ENCODE results near the gene KCNG2. TPM values are rescaled to one million over a fixed set of nuclear protein-coding genes. Genes with fewer than 3 reads are reported as not detected.

KCNG2 gene
- total and polyA plus RNA-seq, 9 of the 15 experiments (the other 6 are each of a cell fraction or from before 2014, with no cell fraction given), result not detected

DNA sequence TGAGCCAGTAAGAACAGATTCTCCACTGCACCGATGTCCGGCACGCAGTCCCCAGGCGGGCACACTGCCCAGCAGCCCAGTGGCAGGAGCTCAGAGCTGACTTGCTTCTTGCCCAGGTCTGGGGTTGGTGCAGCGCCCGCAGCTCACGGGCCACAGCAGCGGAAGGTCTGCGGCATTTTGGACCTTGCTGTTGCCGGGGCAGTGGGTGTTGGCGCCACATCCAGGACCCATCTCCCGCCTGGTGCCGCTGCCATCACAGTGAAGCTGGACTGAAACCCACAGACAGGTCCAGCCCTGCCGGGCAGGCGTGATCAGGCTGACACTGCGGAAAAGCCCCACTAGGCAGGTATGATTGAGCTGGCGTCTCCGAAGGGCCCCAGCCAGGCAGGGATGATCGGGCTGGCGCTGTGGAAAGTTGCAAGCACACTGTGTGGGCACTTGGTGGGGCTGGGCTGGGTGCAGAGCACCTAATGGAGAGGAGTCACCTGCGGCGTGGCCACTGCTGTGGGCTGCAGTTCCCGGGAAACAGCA is 78.3 kb downstream of the KCNG2 start (continued):
- TF ChIP-seq ZFP36 (IDR thresholded peaks at IDR 0.05; ENCODE audit: low read depth, low read length, partially characterized antibody), result no peak
- no peak for TF ChIP-seq NFIX (CRISPR knock-in tag; IDR thresholded peaks at IDR 0.05; ENCODE audit: low read depth)
- TF ChIP-seq, protein P1, sequence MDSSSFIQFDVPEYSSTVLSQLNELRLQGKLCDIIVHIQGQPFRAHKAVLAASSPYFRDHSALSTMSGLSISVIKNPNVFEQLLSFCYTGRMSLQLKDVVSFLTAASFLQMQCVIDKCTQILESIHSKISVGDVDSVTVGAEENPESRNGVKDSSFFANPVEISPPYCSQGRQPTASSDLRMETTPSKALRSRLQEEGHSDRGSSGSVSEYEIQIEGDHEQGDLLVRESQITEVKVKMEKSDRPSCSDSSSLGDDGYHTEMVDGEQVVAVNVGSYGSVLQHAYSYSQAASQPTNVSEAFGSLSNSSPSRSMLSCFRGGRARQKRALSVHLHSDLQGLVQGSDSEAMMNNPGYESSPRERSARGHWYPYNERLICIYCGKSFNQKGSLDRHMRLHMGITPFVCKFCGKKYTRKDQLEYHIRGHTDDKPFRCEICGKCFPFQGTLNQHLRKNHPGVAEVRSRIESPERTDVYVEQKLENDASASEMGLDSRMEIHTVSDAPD (CRISPR knock-in tag; IDR thresholded peaks at IDR 0.05), result no peak

DNA sequence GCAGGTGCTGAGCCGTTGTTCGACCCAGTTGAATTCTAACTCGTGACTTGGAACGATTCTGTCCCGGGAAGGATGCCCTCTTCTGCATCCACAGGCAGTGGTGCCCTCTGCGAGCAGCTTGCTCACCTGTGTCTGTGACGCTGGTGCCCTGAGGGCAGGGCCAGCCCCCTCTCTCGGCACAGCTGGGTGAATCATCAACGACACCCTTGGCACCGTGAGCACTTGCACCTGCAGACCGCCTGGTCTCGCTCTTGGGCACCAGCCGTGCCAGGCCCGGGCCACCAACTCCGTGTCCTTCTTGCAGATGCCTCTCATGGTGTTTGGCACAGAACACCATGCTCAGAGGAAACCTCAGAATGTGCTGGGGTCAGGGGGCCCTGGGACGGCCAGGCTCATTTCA is 78.8 kb downstream of the KCNG2 start:
- no peak for ATAC-seq
- BruUV-seq (replicated peaks), result no TSS peak
- peaks cover 15 to 57% of the 10 kb centered on the region in 2 experiments; a peak in 4 of 5 replicates for H3K27me3 ChIP-seq (ENCODE audit: control insufficient read depth in 2 of 2, insufficient read depth in 2 of 2, low read length in 2 of 2)
- no peak overlapping the region for H3K4me2 ChIP-seq (ENCODE audit: insufficient read depth, low read length)
- intact Hi-C loops (cut with micrococcal nuclease) (no loop called here), in situ Hi-C loops (cut with MboI) (no loop called here)
- no peaks in the 10 kb centered on the region for H4K20me1 ChIP-seq (replicated peaks; ENCODE audit: control insufficient read depth, insufficient read depth, low read length)
- no peak overlapping the region for H2AFZ ChIP-seq (ENCODE audit: low read depth, low read length)
- no peaks in the 10 kb centered on the region for H3K79me2 ChIP-seq (ENCODE audit: control insufficient read depth, insufficient read depth, low read length)
- H3K9ac ChIP-seq (ENCODE audit: insufficient read depth in 1 of 2, low read depth in 2 of 2, low read length in 2 of 2), result no peak overlapping the region
- CTCF ChIA-PET (ENCODE audit: low intra/inter-chr PET ratio), result no interaction called here
- POLR2A ChIA-PET, result interaction anchor here (0.6 kb wide), 2 partner anchors 13 to 231 kb away, joined by 3 to 4 read pairs; no protein-coding TSS in a partner anchor
- H3K27ac ChIP-seq (ENCODE audit: extremely low read depth, low read depth, low read length), result no peak overlapping the region
- TF ChIP-seq RUNX1 (IDR thresholded peaks at IDR 0.05; ENCODE audit: low read depth) (no peak), CHD2 (IDR thresholded peaks at IDR 0.05; ENCODE audit: low read depth, low read length) (no peak)
- no peaks in the 10 kb centered on the region for H3K9me3 ChIP-seq (replicated peaks; ENCODE audit: control insufficient read depth, insufficient read depth, low read depth, low read length)
- H3K4me3 ChIP-seq, result no peak overlapping the region
- H3K4me1 ChIP-seq (replicated peaks in 1 of 2; ENCODE audit: control insufficient read depth in 2 of 2, insufficient read depth in 2 of 2, low read length in 2 of 2), result peaks cover 0 to 8% of the 10 kb centered on the region in 2 experiments; a peak in 2 of 5 replicates
- WGBS (ENCODE audit: insufficient coverage, low coverage, missing lambda C conversion rate), result 5% methylated on average over 14 of the region's 16 CpGs
- H3K9me1 ChIP-seq (ENCODE audit: control insufficient read depth, insufficient read depth, low read length), result no peaks in the 10 kb centered on the region
- FAIRE-seq, result no peak
- DNase-seq (ENCODE audit: extremely low read depth in 1 of 4, low spot score in 3 of 4), result no peak
- no peaks in the 10 kb centered on the region for H3K36me3 ChIP-seq (ENCODE audit: control insufficient read depth, insufficient read depth, low read length)

Measured in K562 (cell line).